SK-N-MC (cell line): ENCODE results near the gene CFAP57.
"Not testable (repeated sequence)": the region's sequence is repeated elsewhere in the genome, so short reads cannot be mapped to it uniquely, and the experiment has no call there.

Source experiments
- EZH2 ChIP-seq: fragments of 200-600 bp; sonication (generic); IDR thresholded peaks from one replicate; pipeline ENCODE4 v1.6.1; 2017; ENCODE audit warnings: antibody characterized with exemption
- FOXP2 ChIP-seq: optimal IDR thresholded peaks from 2 replicates; pipeline ENCODE3; 2011; ENCODE audit warnings: mild to moderate bottlenecking, moderate library complexity; ENCODE audit not compliant: insufficient read depth; ENCODE audit errors: extremely low read length, control extremely low read depth
- POLR2AphosphoS5 ChIP-seq: IDR thresholded peaks from 2 replicates; pipeline ENCODE4 v1.6.1; 2012; ENCODE audit warnings: mild to moderate bottlenecking, low read depth, low read length, borderline replicate concordance

DNA sequence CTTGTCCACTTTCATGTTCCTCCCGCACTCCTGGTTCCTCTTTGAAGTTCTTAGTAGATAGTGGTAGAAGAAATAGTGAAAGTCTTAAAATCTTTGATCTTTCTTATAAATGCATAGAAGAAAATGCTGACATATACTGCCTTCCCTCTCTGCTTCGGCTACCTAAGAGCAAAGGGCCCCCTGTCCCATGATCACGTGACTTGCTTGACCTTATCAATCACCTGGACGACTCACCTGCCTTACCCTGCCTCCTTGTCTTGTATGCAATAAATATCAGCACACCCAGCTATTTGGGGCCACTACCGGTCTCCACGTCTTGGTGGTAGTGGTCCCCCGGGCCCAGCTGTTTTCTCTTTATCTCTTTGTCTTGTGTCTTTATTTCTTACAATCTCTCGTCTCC lies 32.8 kb upstream of the CFAP57 start:
- not testable (repeated sequence) for TF ChIP-seq POLR2AphosphoS5, EZH2, FOXP2
